Measurements from ENCODE around the gene GPATCH2. TPM values are rescaled to one million over a fixed set of nuclear protein-coding genes. Genes with fewer than 3 reads are reported as not detected.

The GPATCH2 gene
- total RNA-seq = 10 to 100 TPM; 16.9 to 20.6 TPM

DNA sequence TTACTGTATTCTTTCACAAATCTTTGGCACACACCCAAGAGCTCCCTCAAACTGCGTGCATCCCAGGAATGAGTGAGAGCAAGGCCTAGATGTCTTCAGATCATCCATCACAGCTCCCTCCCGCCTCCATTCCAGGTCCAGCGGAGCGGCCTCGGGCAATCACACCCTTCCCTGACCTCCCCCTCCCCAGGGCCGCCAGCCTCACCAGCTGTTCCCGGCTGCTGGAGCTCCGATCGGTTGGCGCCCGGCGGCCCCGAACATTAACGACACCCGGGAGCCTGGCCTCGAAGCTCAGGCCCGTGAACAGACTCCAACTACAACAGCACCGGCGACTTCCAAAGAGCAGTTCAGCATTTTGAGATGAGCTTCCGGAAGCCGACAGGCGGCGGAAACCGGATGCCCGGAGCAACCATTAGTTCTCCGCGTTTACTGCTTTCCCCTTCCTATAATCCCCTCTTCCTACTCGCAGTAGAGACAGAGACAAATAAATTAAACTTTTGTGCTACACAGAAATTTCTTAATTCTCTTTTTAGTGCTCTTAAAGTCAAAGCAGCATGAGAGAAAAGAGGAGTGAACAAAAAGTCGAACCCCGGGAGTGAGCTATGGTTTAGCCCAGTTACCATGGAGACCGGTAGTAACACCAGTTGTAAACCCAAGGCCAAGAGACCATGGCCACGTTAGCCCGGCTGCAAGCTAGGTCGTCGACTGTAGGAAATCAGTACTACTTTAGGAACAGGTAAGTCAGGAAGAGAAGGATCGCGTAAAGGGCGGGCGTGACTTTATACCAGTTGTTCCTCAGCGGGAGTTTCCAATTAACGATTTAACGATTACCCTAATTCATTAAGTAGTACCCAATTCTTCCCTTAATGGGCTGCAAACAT, at the start of gene GPATCH2, which contains the start of gene SPATA17:
GPATCH2 (minus strand) TSS at position 380 of the 881 bp plus-strand sequence; CDS start at position 261, 119 bp downstream.
SPATA17 (plus strand) TSS at position 634 of the 881 bp plus-strand sequence; CDS start at position 669, 35 bp downstream.

Other genes starting within 250 kb of the GPATCH2 start
- gene SPATA17, start 254 bp upstream of the GPATCH2 start, total RNA-seq = 1 to 10 TPM in 1 of 2 donors, under 1 TPM in 1; 1.00 to 1.0 TPM